Measurements from ENCODE around the gene ATR.

The ATR gene

GRCh38 chr3:142507241-142507640, 71.3 kb downstream of the ATR start:
- Histone ChIP-seq H3K4me1 (ENCODE audit: control insufficient read depth, insufficient read depth, low read length) (no peaks in the 10 kb centered on the region), H3K27ac (ENCODE audit: extremely low read depth, low read depth, low read length) (no peak overlapping the region), H3K36me3 (ENCODE audit: control insufficient read depth in 2 of 2, insufficient read depth in 1 of 2, low read length in 2 of 2) (peaks cover 0 to 28% of the 10 kb centered on the region in 2 experiments; a peak in 2 of 3 replicates), H3K4me3 (ENCODE audit: low read depth, low read length) (no peak overlapping the region), H3K9me3 (ENCODE audit: control insufficient read depth, insufficient read depth, low read depth, low read length) (no peaks in the 10 kb centered on the region)
- CTCF ChIA-PET: no interaction called here
- POLR2A ChIA-PET: no interaction called here
- TF ChIP-seq, protein P1, sequence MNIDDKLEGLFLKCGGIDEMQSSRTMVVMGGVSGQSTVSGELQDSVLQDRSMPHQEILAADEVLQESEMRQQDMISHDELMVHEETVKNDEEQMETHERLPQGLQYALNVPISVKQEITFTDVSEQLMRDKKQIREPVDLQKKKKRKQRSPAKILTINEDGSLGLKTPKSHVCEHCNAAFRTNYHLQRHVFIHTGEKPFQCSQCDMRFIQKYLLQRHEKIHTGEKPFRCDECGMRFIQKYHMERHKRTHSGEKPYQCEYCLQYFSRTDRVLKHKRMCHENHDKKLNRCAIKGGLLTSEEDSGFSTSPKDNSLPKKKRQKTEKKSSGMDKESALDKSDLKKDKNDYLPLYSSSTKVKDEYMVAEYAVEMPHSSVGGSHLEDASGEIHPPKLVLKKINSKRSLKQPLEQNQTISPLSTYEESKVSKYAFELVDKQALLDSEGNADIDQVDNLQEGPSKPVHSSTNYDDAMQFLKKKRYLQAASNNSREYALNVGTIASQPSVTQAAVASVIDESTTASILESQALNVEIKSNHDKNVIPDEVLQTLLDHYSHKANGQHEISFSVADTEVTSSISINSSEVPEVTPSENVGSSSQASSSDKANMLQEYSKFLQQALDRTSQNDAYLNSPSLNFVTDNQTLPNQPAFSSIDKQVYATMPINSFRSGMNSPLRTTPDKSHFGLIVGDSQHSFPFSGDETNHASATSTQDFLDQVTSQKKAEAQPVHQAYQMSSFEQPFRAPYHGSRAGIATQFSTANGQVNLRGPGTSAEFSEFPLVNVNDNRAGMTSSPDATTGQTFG (tag by site-specific recombination; IDR thresholded peaks at IDR 0.05; ENCODE audit: borderline replicate concordance): no peak
- no peak for TF ChIP-seq GFI1B (tag by site-specific recombination; IDR thresholded peaks at IDR 0.05)
- TF ChIP-seq ZNF16 (tag by site-specific recombination; IDR thresholded peaks at IDR 0.05; ENCODE audit: low read depth): no peak
- no peak for TF ChIP-seq IKZF3 (tag by site-specific recombination; IDR thresholded peaks at IDR 0.05)
- no peak for TF ChIP-seq ZSCAN4 (tag by site-specific recombination; IDR thresholded peaks at IDR 0.05)
- no peak for TF ChIP-seq BCL6B (tag by site-specific recombination; IDR thresholded peaks at IDR 0.05)
- TF ChIP-seq ZXDB (tag by site-specific recombination; IDR thresholded peaks at IDR 0.05): no peak
- TF ChIP-seq, protein P2, sequence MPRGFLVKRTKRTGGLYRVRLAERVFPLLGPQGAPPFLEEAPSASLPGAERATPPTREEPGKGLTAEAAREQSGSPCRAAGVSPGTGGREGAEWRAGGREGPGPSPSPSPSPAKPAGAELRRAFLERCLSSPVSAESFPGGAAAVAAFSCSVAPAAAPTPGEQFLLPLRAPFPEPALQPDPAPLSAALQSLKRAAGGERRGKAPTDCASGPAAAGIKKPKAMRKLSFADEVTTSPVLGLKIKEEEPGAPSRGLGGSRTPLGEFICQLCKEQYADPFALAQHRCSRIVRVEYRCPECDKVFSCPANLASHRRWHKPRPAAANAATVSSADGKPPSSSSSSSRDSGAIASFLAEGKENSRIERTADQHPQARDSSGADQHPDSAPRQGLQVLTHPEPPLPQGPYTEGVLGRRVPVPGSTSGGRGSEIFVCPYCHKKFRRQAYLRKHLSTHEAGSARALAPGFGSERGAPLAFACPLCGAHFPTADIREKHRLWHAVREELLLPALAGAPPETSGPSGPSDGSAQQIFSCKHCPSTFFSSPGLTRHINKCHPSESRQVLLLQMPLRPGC (tag by site-specific recombination; IDR thresholded peaks at IDR 0.05): no peak
- no peak for TF ChIP-seq PBX3 (CRISPR knock-in tag; IDR thresholded peaks at IDR 0.05)
- TF ChIP-seq ZNF549 (tag by site-specific recombination; IDR thresholded peaks at IDR 0.05): no peak
- TF ChIP-seq ZNF114 (tag by site-specific recombination; IDR thresholded peaks at IDR 0.05): no peak

DNA sequence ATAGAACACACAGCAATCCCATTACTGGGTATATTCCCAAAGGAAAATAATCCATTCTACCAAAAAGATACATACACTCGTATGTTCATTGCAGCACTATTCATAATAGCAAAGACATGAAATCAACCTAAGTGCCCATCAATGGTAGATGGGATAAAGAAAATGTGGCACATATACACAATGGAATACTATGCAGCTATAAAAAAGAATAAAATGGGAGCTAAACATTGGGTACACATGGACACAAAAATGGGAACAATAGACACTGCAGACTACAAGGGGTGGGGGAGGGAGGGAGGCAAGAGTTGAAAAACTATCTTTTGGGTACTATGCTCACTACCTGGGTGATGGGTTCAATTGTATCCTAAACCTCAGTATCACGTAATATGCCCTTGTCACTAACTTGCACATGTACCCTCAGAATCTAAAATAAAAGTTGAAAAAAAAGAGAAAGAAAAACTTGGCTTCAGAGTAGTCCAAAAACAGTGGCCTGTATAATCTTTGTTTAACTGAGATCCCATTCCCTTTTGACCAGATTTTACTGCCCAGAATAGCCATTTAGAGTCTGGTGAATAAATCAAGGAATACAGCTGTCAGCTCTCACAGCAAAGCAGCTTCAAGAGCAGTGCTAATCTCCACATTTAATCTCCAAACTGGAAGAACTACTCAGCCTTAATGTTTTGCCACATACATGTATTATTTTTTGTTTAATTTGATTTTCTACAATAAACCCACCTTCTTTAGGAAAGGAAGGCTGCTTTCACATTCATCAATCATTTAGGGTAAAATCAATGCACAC, 76.1 kb downstream of the ATR start:
- Histone ChIP-seq H3K9me3 (ENCODE audit: control insufficient read depth, insufficient read depth, low read depth, low read length) (no peaks in the 10 kb centered on the region), H3K4me1 (ENCODE audit: control insufficient read depth, insufficient read depth, low read length) (no peaks in the 10 kb centered on the region), H3K27ac (ENCODE audit: extremely low read depth, low read depth, low read length) (no peak overlapping the region), H3K36me3 (ENCODE audit: control insufficient read depth in 2 of 2, insufficient read depth in 1 of 2, low read length in 2 of 2) (peaks cover 4 to 24% of the 10 kb centered on the region in 2 experiments; a peak in 2 of 3 replicates), H3K4me3 (ENCODE audit: low read depth, low read length) (no peak overlapping the region)
- POLR2A ChIA-PET: no interaction called here
- TF ChIP-seq, protein P3, sequence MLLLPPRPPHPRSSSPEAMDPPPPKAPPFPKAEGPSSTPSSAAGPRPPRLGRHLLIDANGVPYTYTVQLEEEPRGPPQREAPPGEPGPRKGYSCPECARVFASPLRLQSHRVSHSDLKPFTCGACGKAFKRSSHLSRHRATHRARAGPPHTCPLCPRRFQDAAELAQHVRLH (tag by site-specific recombination; IDR thresholded peaks at IDR 0.05): 0 out of 2 replicates have a peak, but pooled peaks have one; percentile 49
- peak; percentile 85 for TF ChIP-seq ZNF146 (tag by site-specific recombination; IDR thresholded peaks at IDR 0.05)
- TF ChIP-seq ZNF544 (tag by site-specific recombination; IDR thresholded peaks at IDR 0.05): no peak
- no peak for TF ChIP-seq YY2 (tag by site-specific recombination; IDR thresholded peaks at IDR 0.05)
- TF ChIP-seq GLI4 (tag by site-specific recombination; IDR thresholded peaks at IDR 0.05): no peak
- TF ChIP-seq KLF9 (tag by site-specific recombination; IDR thresholded peaks at IDR 0.05; ENCODE audit: low read depth): no peak
- TF ChIP-seq FEZF1 (tag by site-specific recombination; IDR thresholded peaks at IDR 0.05): no peak
- CTCF ChIA-PET: interaction anchor here (1.1 kb wide), 1 partner anchor 12 kb away, joined by 3 read pairs; no protein-coding TSS in a partner anchor

Data from HEK293 (cell line).